A549 (cell line): ENCODE results near the gene QSER1. TPM values are rescaled to one million over a fixed set of nuclear protein-coding genes. Genes with fewer than 3 reads are reported as not detected.

Experiments used
- ATAC-seq, 2 experiments: fragments of 200-7000 bp in 1 of 2; fragments of >200 bp in 1 of 2; cut with Nextera tagmentation in 1 of 2; cut with Tn5 transposase in 1 of 2; 3 replicates each; pipeline versions ENCODE4 v1.8.0 to v1.9.1; 2018 to 2020; ENCODE audit warnings: mild to moderate bottlenecking in 1 of 2, moderate library complexity in 1 of 2
- CTCF ChIA-PET: fragments of 300-600 bp; sonication (Branson Sonifier 250); formaldehyde crosslinking; extraction: SDS; loops from one replicate; lab custom pipeline; 2021; ENCODE audit warnings: antibody characterized with exemption, inconsistent platforms; lab: Yijun Ruan, JAX
- POLR2A ChIA-PET: fragments of 350-600 bp; formaldehyde crosslinking; extraction: SDS; loops from one replicate; lab custom pipeline; 2021; ENCODE audit warnings: antibody characterized with exemption, inconsistent platforms; lab: Yijun Ruan, JAX
- DNase-seq, 2 experiments: peaks; one replicate each; pipeline versions ENCODE4 v3.0.0 to v3.0.0-alpha.2; 2011 to 2016; ENCODE audit warnings: low read depth in 1 of 2, low spot score in 1 of 2
- FAIRE-seq: peaks from 2 replicates; lab custom pipeline; 2011; peaks lifted over from hg19 to GRCh38; lab: Jason Lieb, UNC
- H3K27ac ChIP-seq, 2 experiments: fragments of >200 bp; sonication (Bioruptor Twin); formaldehyde crosslinking; 3 replicates each; pipeline ENCODE4 v1.5.1; 2016 to 2017
- H3K4me1 ChIP-seq: fragments of >200 bp; sonication (Bioruptor Twin); formaldehyde crosslinking; 3 replicates; pipeline ENCODE4 v1.6.1; 2016
- H3K4me2 ChIP-seq: fragments of >200 bp; sonication (Bioruptor Twin); formaldehyde crosslinking; 3 replicates; pipeline ENCODE4 v1.6.1; 2016
- H3K4me3 ChIP-seq: fragments of >200 bp; sonication (Bioruptor Twin); formaldehyde crosslinking; 3 replicates; pipeline ENCODE4 v1.5.1; 2016
- H3K9me3 ChIP-seq: fragments of >200 bp; sonication (Bioruptor Twin); formaldehyde crosslinking; 3 replicates; pipeline ENCODE4 v1.6.1; 2016
- BHLHE40 ChIP-seq: IDR thresholded peaks from 2 replicates; pipeline ENCODE4 v1.6.1; 2012; ENCODE audit warnings: low read depth, low read length, inconsistent platforms
- CBX2 ChIP-seq: fragments of 200-600 bp; sonication (generic); IDR thresholded peaks from 2 replicates; pipeline ENCODE4 v1.6.1; 2016; ENCODE audit warnings: low read depth, mild to moderate bottlenecking, borderline replicate concordance
- CHD4 ChIP-seq: fragments of 200-600 bp; sonication (generic); IDR thresholded peaks from 2 replicates; pipeline ENCODE4 v1.6.1; 2016; ENCODE audit warnings: antibody characterized with exemption, mild to moderate bottlenecking, borderline replicate concordance
- EP300 ChIP-seq, 2 experiments: fragments of >200 bp; sonication (Bioruptor Twin); formaldehyde crosslinking; IDR thresholded peaks; 2 replicates in 1 of 2; 3 replicates in 1 of 2; pipeline ENCODE4 v1.6.1; 2016 to 2017
- HOXA7 ChIP-seq: fragments of 250-450 bp; sonication (Bioruptor Pico); IDR thresholded peaks from 2 replicates; pipeline ENCODE4 v1.5.0; 2020; ENCODE audit warnings: mild to moderate bottlenecking, moderate library complexity
- HOXB13 ChIP-seq: fragments of 250-450 bp; sonication (Bioruptor Pico); IDR thresholded peaks from 2 replicates; pipeline ENCODE4 v1.5.0; 2020; ENCODE audit warnings: low read depth, mild to moderate bottlenecking, moderate library complexity
- HOXB5 ChIP-seq: fragments of 250-450 bp; sonication (Bioruptor Pico); IDR thresholded peaks from 2 replicates; pipeline ENCODE4 v1.5.0; 2020; ENCODE audit warnings: mild to moderate bottlenecking, moderate library complexity
- JUN ChIP-seq, 2 experiments: fragments of >200 bp; sonication (Bioruptor Twin); formaldehyde crosslinking; IDR thresholded peaks; 2 replicates in 1 of 2; 3 replicates in 1 of 2; pipeline ENCODE4 v1.6.1; 2016 to 2017
- JUNB ChIP-seq: fragments of >200 bp; sonication (Bioruptor Twin); formaldehyde crosslinking; IDR thresholded peaks from 2 replicates; pipeline ENCODE4 v1.6.1; 2016
- MAFK ChIP-seq: fragments of 450-650 bp; IDR thresholded peaks from 2 replicates; pipeline ENCODE4 v1.6.1; 2014; ENCODE audit not compliant: partially characterized antibody
- NR3C1 ChIP-seq: fragments of >200 bp; sonication (Bioruptor Twin); formaldehyde crosslinking; IDR thresholded peaks from 3 replicates; pipeline ENCODE4 v1.6.1; 2017
- POLR2A ChIP-seq: IDR thresholded peaks from 2 replicates; pipeline ENCODE4 v1.6.1; 2012; ENCODE audit warnings: mild to moderate bottlenecking, low read length
- RNF2 ChIP-seq: fragments of 200-600 bp; sonication (generic); IDR thresholded peaks from 2 replicates; pipeline ENCODE4 v1.6.1; 2016; ENCODE audit warnings: low read depth, mild to moderate bottlenecking, antibody characterized with exemption, moderate library complexity, borderline replicate concordance
- TFCP2L1 ChIP-seq: fragments of 250-450 bp; sonication (Bioruptor Pico); IDR thresholded peaks from 2 replicates; pipeline ENCODE4 v1.5.0; 2021; ENCODE audit warnings: mild to moderate bottlenecking
- ZC3H11A ChIP-seq: fragments of 450-650 bp; IDR thresholded peaks from 2 replicates; pipeline ENCODE4 v1.6.1; 2014; ENCODE audit warnings: antibody characterized with exemption, mild to moderate bottlenecking
- WGBS: methylation state at CpG from one replicate; pipeline ENCODE4 v1.1.6; 2017; ENCODE audit errors: missing lambda C conversion rate; 5-methylcytosine and 5-hydroxymethylcytosine counted together
- polyA plus RNA-seq, 4 experiments: library from polyadenylated mRNA; depleted of rRNA in 3 of 4; stranded (reverse); fragments of >200 nt; fragmentation: RNase III in 1 of 4; extraction: RNeasy Plus Mini Kit Qiagen cat#74134 plus additional on column Dnase treatment in 1 of 4; gene quantifications; 2 replicates in 3 of 4; 3 replicates in 1 of 4; pipeline ENCODE4 v1.2.3, GENCODE V29; 2011 to 2017
- TF ChIP-seq, protein P1 (sequence below): fragments of 250-450 bp; sonication (Bioruptor Pico); IDR thresholded peaks from 2 replicates; pipeline ENCODE4 v1.5.0; 2021; ENCODE audit warnings: mild to moderate bottlenecking, moderate library complexity, borderline replicate concordance

The QSER1 gene
- polyA plus RNA-seq, 2 of the 4 experiments (the other 2 are of a cell fraction): 13.2 to 27.2 TPM

DNA sequence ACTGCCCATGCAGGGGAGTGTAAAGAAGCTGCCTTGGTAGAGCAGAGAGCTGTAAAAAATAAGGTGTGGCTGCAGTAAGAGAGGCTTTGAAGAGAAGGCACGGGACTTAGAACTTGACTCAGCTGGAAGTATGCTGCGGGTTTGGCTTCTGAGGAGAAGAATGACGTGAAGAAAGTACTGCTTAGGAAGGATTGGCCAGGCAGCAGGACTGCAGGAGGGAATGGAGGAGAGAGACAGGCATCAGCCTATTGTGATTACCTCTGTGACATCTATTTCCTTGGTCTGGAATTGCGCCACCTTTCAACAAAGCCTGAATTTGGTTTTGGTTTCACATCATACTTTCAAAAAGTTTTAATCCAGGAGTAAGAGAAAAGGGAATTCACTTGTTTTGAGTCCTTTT is 40.4 kb upstream of the QSER1 start:
- Histone ChIP-seq H3K9me3 (no peaks in the 10 kb centered on the region), H3K4me1 (no peaks in the 10 kb centered on the region)
- WGBS: 50% methylated on average over 4 of the region's 4 CpGs
- TF ChIP-seq MAFK (no peak), POLR2A (no peak), ZC3H11A (no peak), CHD4 (no peak), HOXB13 (no peak), HOXA7 (CRISPR knock-in tag) (no peak), BHLHE40 (no peak), HOXB5 (CRISPR knock-in tag) (no peak), JUN (IDR thresholded peaks at IDR 0.05) (no peak), RNF2 (no peak)
- TF ChIP-seq, all 56 proteins: peak for 0
- ChIA-PET POLR2A (no interaction called here), CTCF (interaction anchor here (0.9 kb wide), 1 partner anchor 13 kb away, joined by 3 read pairs; no protein-coding TSS in a partner anchor)
- H3K4me3 ChIP-seq: no peak overlapping the region
- peak overlapping the region; percentile 11; the same call in 1 of the 3 replicates for H3K4me2 ChIP-seq
- FAIRE-seq: no peak
- ATAC-seq: peak; percentile 46 to 73
- DNase-seq: peak in 1 of 2 experiments; percentile 45
- H3K27ac ChIP-seq: no peak overlapping the region

DNA sequence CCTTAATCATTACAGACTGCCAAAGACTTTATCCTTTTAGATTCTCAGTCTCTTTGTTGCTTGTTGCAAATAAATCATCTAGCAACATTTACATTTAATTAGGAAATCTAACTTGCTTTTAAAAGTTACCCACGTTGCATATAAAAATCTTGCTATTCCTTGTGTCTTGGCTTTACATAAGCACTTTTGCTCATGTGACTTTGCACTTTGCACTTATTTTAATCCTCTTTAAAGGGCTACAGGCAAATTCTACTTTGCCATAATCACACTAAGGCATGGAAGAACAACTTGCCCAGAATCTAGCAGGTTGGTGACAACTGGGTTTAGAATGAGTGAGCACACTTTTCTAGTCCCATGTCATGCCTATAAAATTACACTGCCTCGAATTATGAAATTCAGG is 37.0 kb upstream of the QSER1 start:
- ChIA-PET POLR2A (no interaction called here), CTCF (no interaction called here)
- ATAC-seq (no peak), FAIRE-seq (no peak), DNase-seq (no peak)
- H3K9me3 ChIP-seq: no peaks in the 10 kb centered on the region
- H3K4me1 ChIP-seq: no peaks in the 10 kb centered on the region
- no peak overlapping the region for H3K27ac ChIP-seq
- no peak for TF ChIP-seq EP300 (IDR thresholded peaks at IDR 0.05)
- no peak overlapping the region for H3K4me2 ChIP-seq
- H3K4me3 ChIP-seq: no peak overlapping the region
- WGBS: 23% methylated on average over 2 of the region's 2 CpGs

DNA sequence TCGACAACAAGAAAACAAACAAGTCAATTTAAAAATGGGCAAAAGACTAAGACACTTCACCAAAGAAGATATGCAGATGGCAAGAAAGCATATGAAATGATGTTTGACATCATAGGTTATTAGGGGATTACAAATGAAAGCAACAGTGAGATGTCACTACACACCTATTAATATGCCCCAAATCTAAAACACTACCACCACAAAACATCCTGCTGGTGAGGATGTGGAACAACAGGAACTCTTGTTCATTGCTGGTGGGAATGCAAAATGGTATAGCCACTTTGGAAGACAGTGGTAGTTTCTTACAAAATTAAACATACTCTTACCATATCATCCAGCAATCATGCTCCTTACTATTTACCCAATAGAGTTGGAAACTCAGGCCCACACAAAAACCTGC is 33.9 kb upstream of the QSER1 start:
- Histone ChIP-seq H3K4me1 (no peaks in the 10 kb centered on the region), H3K4me2 (no peak overlapping the region), H3K27ac (no peak overlapping the region), H3K4me3 (no peak overlapping the region), H3K9me3 (no peaks in the 10 kb centered on the region)
- FAIRE-seq (no peak), ATAC-seq (peak in 1 of 2 experiments; percentile 73; a peak in 3 of 6 replicates), DNase-seq (peak in 1 of 2 experiments; percentile 17)
- TF ChIP-seq RNF2: no peak
- TF ChIP-seq TFCP2L1 (CRISPR knock-in tag): no peak
- TF ChIP-seq CBX2: no peak
- no peak for TF ChIP-seq JUNB
- no peak for TF ChIP-seq EP300 (IDR thresholded peaks at IDR 0.05)
- TF ChIP-seq NR3C1: no peak
- no peak for TF ChIP-seq MAFK
- TF ChIP-seq BHLHE40: no peak
- CTCF ChIA-PET: interaction anchor here (0.6 to 1.2 kb wide), 3 partner anchors 50 to 884 kb away, joined by 3 to 4 read pairs (median 3); no protein-coding TSS in a partner anchor
- POLR2A ChIA-PET: no interaction called here
- 46% methylated on average over 1 of the region's 1 CpG for WGBS

DNA sequence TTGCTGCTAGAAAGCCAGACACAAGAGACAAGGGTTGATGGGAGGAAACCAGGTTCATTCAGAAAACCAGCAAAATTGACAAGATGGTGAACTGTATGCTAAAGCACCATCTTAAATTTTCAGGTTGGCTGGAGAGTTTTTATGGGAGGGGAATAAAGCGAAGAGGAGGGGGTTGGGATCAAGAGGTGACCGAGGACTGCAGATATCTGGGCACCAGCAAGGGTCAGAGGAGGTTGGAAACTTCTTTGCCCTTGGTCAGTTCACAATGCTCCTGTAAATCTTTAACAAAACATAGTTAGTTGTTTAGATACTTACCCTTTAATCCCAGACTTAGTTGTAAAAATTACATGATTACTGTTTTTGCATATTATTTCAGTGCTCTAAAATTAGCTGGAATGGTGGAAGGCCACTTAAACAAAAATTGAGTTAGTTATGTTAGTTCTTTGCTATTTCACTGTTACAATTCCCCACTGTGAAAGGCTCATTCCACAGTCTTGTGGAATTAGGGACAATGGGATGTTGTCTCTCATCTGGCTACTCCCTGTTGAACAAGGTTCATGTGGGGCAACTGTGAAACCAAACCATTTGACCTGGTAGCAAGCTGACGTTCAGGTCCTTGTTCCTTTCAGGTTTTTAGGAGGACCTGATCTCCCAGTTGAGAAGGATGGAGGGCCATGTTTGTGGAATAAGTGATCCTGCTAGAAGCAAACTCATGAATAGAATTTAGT is 30.6 kb upstream of the QSER1 start:
- Histone ChIP-seq H3K4me1 (no peaks in the 10 kb centered on the region), H3K27ac (no peak overlapping the region), H3K4me3 (no peak overlapping the region), H3K9me3 (no peaks in the 10 kb centered on the region), H3K4me2 (no peak overlapping the region)
- 37% methylated on average over 3 of the region's 3 CpGs for WGBS
- ATAC-seq (no peak), DNase-seq (no peak), FAIRE-seq (no peak)
- no peak for TF ChIP-seq NR3C1
- TF ChIP-seq, protein P1, sequence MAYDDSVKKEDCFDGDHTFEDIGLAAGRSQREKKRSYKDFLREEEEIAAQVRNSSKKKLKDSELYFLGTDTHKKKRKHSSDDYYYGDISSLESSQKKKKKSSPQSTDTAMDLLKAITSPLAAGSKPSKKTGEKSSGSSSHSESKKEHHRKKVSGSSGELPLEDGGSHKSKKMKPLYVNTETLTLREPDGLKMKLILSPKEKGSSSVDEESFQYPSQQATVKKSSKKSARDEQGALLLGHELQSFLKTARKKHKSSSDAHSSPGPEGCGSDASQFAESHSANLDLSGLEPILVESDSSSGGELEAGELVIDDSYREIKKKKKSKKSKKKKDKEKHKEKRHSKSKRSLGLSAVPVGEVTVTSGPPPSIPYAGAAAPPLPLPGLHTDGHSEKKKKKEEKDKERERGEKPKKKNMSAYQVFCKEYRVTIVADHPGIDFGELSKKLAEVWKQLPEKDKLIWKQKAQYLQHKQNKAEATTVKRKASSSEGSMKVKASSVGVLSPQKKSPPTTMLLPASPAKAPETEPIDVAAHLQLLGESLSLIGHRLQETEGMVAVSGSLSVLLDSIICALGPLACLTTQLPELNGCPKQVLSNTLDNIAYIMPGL: no peak
- ChIA-PET CTCF (interaction anchor here (0.6 to 1.2 kb wide), 2 partner anchors 9 to 21 kb away, joined by 3 read pairs; no protein-coding TSS in a partner anchor), POLR2A (no interaction called here)
